ENCODE results near the gene NDUFA13.

NDUFA13 gene

GRCh38 chr19:19537075-19538048, 21.3 kb downstream of the NDUFA13 start:
- no peak overlapping the region for H3K4me2 ChIP-seq (ENCODE audit: low read depth, low read length)
- no peak overlapping the region for H3K4me3 ChIP-seq (ENCODE audit: low read length)

GRCh38 chr19:19538061-19538784, 22.2 kb downstream of the NDUFA13 start, which contains the start of gene CILP2:
Gene CILP2, plus strand, starts transcription at chr19:19538265. Its CDS starts 85 bp downstream, at chr19:19538350.
- H3K27ac ChIP-seq (ENCODE audit: low read length): no peak within 1 kb of the TSS
- H3K4me2 ChIP-seq (ENCODE audit: low read depth, low read length): no peak within 1 kb of the TSS
- no peak for TF ChIP-seq EZH2 (optimal IDR thresholded peaks at IDR 0.05; ENCODE audit: low read depth, low read length)
- TF ChIP-seq EZH2phosphoT487 (IDR thresholded peaks at IDR 0.05; ENCODE audit: low read length): no peak
- no peak for TF ChIP-seq CTCF (IDR thresholded peaks at IDR 0.05; ENCODE audit: low read length)
- no peaks in the 10 kb centered on the region for H3F3A ChIP-seq (ENCODE audit: insufficient read depth, low read length)
- H3K9me2 ChIP-seq (replicated peaks; ENCODE audit: insufficient read depth, low read length): no peaks in the 10 kb centered on the region
- H3K9ac ChIP-seq (ENCODE audit: low read length): no peak within 1 kb of the TSS
- no peaks in the 10 kb centered on the region for H3K9me3 ChIP-seq (replicated peaks; ENCODE audit: insufficient read depth, low read length)
- H3K27me3 ChIP-seq (replicated peaks; ENCODE audit: insufficient read depth, low read length): no peaks in the 10 kb centered on the region; the same call in 1 of the 2 replicates
- no peak within 1 kb of the TSS for H2AFZ ChIP-seq (ENCODE audit: low read length)
- H3K4me3 ChIP-seq (ENCODE audit: low read length): no peak within 1 kb of the TSS
- H3K36me3 ChIP-seq (replicated peaks; ENCODE audit: insufficient read depth, low read length): no peaks in the 10 kb centered on the region
- no peaks in the 10 kb centered on the region for H4K20me1 ChIP-seq (ENCODE audit: insufficient read depth, low read length)
- H3K79me2 ChIP-seq (ENCODE audit: low read length): no peaks in the 10 kb centered on the region
- no peaks in the 10 kb centered on the region for H3K4me1 ChIP-seq (ENCODE audit: low read length)
- no peak for DNase-seq

More at GRCh38 chr19:19537075-19538048, 21.3 kb downstream of the NDUFA13 start:
- Histone ChIP-seq H3K27me3 (replicated peaks; ENCODE audit: insufficient read depth, low read length) (no peaks in the 10 kb centered on the region; the same call in 1 of the 2 replicates), H4K20me1 (ENCODE audit: insufficient read depth, low read length) (no peaks in the 10 kb centered on the region), H3K4me1 (ENCODE audit: low read length) (no peaks in the 10 kb centered on the region), H3K79me2 (ENCODE audit: low read length) (no peaks in the 10 kb centered on the region), H3K9me2 (replicated peaks; ENCODE audit: insufficient read depth, low read length) (no peaks in the 10 kb centered on the region), H3F3A (ENCODE audit: insufficient read depth, low read length) (no peaks in the 10 kb centered on the region), H2AFZ (ENCODE audit: low read length) (no peak overlapping the region), H3K36me3 (replicated peaks; ENCODE audit: insufficient read depth, low read length) (no peaks in the 10 kb centered on the region), H3K9ac (ENCODE audit: low read length) (no peak overlapping the region), H3K27ac (ENCODE audit: low read length) (no peak overlapping the region), H3K9me3 (replicated peaks; ENCODE audit: insufficient read depth, low read length) (no peaks in the 10 kb centered on the region)
- DNase-seq: no peak
- TF ChIP-seq CTCF (IDR thresholded peaks at IDR 0.05; ENCODE audit: low read length) (no peak), EZH2 (optimal IDR thresholded peaks at IDR 0.05; ENCODE audit: low read depth, low read length) (no peak), EZH2phosphoT487 (IDR thresholded peaks at IDR 0.05; ENCODE audit: low read length) (no peak)

DNA sequence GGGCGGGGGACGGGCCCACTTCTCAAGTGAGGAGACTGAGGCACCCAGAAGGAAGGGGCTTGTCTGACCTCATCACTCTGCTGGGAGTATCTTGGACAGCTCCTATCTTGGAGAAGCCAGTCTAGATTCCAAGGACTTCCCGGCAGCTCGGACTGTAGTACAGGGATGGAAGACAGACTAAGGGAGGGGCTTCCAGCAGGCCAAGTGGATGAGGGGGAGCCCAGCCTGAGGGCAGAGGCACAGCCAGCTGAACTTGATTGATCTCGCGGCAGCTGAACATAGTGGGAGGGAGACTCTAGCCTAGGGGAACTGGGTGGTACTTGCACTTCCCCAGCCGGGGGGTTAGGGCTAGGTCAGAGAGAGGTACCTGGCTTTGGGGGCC, 22.8 kb downstream of the NDUFA13 start:
- Histone ChIP-seq H3K4me2 (ENCODE audit: low read depth, low read length) (no peak overlapping the region), H3F3A (ENCODE audit: insufficient read depth, low read length) (no peaks in the 10 kb centered on the region), H3K9me2 (replicated peaks; ENCODE audit: insufficient read depth, low read length) (no peaks in the 10 kb centered on the region), H3K4me3 (ENCODE audit: low read length) (no peak overlapping the region), H3K27ac (ENCODE audit: low read length) (no peak overlapping the region), H3K9ac (ENCODE audit: low read length) (no peak overlapping the region), H3K79me2 (ENCODE audit: low read length) (no peaks in the 10 kb centered on the region), H3K27me3 (replicated peaks; ENCODE audit: insufficient read depth, low read length) (no peaks in the 10 kb centered on the region; the same call in 1 of the 2 replicates), H4K20me1 (ENCODE audit: insufficient read depth, low read length) (no peaks in the 10 kb centered on the region), H3K36me3 (replicated peaks; ENCODE audit: insufficient read depth, low read length) (no peaks in the 10 kb centered on the region), H3K4me1 (ENCODE audit: low read length) (no peaks in the 10 kb centered on the region), H2AFZ (ENCODE audit: low read length) (no peak overlapping the region), H3K9me3 (replicated peaks; ENCODE audit: insufficient read depth, low read length) (no peaks in the 10 kb centered on the region)
- DNase-seq: no peak
- TF ChIP-seq CTCF (IDR thresholded peaks at IDR 0.05; ENCODE audit: low read length): no peak
- TF ChIP-seq EZH2 (optimal IDR thresholded peaks at IDR 0.05; ENCODE audit: low read depth, low read length): no peak
- TF ChIP-seq EZH2phosphoT487 (IDR thresholded peaks at IDR 0.05; ENCODE audit: low read length): no peak
